DMS153 (cell line): Measurements from ENCODE around the gene RAPGEF2.

Experiments used
- DNase-seq: peaks from one replicate; lab custom pipeline; 2025; lab: John Stamatoyannopoulos, UW

Gene RAPGEF2

GRCh38 chr4:159197885-159198269 is 95.0 kb downstream of the RAPGEF2 start:
- DNase-seq: no peak

GRCh38 chr4:159199826-159200225 is 96.9 kb downstream of the RAPGEF2 start:
- DNase-seq: no peak

GRCh38 chr4:159201168-159201567 is 98.3 kb downstream of the RAPGEF2 start:
- no peak for DNase-seq

- DNase-seq: peak; percentile 22
Observed at GRCh38 chr4:159204566-159204965, 101.7 kb downstream of the RAPGEF2 start.

GRCh38 chr4:159205466-159205865 is 102.6 kb downstream of the RAPGEF2 start:
- no peak for DNase-seq

GRCh38 chr4:159206427-159206871 is 103.6 kb downstream of the RAPGEF2 start:
- DNase-seq: no peak

- no peak for DNase-seq
Observed at GRCh38 chr4:159209249-159209648, 106.4 kb downstream of the RAPGEF2 start.

- DNase-seq: no peak
Observed at GRCh38 chr4:159210975-159211374, 108.1 kb downstream of the RAPGEF2 start.

GRCh38 chr4:159212675-159213293 is 109.9 kb downstream of the RAPGEF2 start:
- DNase-seq: no peak

GRCh38 chr4:159216834-159217233 is 114.0 kb downstream of the RAPGEF2 start:
- no peak for DNase-seq

GRCh38 chr4:159219862-159220261 is 117.0 kb downstream of the RAPGEF2 start:
- DNase-seq: no peak

GRCh38 chr4:159220353-159220752 is 117.5 kb downstream of the RAPGEF2 start:
- no peak for DNase-seq

GRCh38 chr4:159221280-159221679 is 118.4 kb downstream of the RAPGEF2 start:
- no peak for DNase-seq

GRCh38 chr4:159222043-159222552 is 119.2 kb downstream of the RAPGEF2 start:
- peak; percentile 16 for DNase-seq

GRCh38 chr4:159224408-159224807 is 121.5 kb downstream of the RAPGEF2 start:
- DNase-seq: no peak

- DNase-seq: peak; percentile 56
Observed at GRCh38 chr4:159227378-159227777, 124.5 kb downstream of the RAPGEF2 start.

- no peak for DNase-seq
Observed at GRCh38 chr4:159227984-159228383, 125.1 kb downstream of the RAPGEF2 start.

GRCh38 chr4:159229164-159229563 is 126.3 kb downstream of the RAPGEF2 start:
- DNase-seq: no peak

GRCh38 chr4:159232465-159233106 is 129.7 kb downstream of the RAPGEF2 start:
- no peak for DNase-seq

- no peak for DNase-seq
Observed at GRCh38 chr4:159235779-159236368, 133.0 kb downstream of the RAPGEF2 start.

GRCh38 chr4:159237975-159238374 is 135.1 kb downstream of the RAPGEF2 start:
- DNase-seq: no peak

- no peak for DNase-seq
Observed at GRCh38 chr4:159238631-159239030, 135.8 kb downstream of the RAPGEF2 start.

- DNase-seq: no peak
Observed at GRCh38 chr4:159239629-159240028, 136.8 kb downstream of the RAPGEF2 start.
